ENCODE data around the gene RPTOR.

Gene RPTOR

DNA sequence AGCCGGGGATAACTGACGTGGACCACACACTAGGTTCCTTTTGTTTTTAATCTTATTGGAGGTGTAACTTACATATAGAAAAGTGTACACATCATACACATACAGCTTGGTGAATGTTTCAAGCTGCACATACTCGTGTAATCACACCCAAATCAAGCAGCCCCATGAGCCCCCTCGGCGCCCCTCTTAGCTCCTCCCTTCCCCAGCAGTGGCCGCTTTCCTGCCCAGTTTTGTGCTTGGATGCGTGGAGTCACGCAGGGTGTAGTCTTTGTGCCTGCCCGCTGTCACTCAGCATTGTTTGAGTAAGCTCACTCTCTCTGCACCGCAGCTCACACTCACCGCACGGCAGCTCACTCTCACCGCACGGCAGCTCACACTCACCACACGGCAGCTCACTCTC is 295.3 kb downstream of the RPTOR start:
- in situ Hi-C loops (cut with HindIII; ENCODE audit: low sequenced_read_pairs): no loop called here
- no peak for DNase-seq (ENCODE audit: low read depth)
- TF ChIP-seq, protein P1, sequence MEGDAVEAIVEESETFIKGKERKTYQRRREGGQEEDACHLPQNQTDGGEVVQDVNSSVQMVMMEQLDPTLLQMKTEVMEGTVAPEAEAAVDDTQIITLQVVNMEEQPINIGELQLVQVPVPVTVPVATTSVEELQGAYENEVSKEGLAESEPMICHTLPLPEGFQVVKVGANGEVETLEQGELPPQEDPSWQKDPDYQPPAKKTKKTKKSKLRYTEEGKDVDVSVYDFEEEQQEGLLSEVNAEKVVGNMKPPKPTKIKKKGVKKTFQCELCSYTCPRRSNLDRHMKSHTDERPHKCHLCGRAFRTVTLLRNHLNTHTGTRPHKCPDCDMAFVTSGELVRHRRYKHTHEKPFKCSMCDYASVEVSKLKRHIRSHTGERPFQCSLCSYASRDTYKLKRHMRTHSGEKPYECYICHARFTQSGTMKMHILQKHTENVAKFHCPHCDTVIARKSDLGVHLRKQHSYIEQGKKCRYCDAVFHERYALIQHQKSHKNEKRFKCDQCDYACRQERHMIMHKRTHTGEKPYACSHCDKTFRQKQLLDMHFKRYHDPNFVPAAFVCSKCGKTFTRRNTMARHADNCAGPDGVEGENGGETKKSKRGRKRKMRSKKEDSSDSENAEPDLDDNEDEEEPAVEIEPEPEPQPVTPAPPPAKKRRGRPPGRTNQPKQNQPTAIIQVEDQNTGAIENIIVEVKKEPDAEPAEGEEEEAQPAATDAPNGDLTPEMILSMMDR (IDR thresholded peaks at IDR 0.05; ENCODE audit: low read depth, low read length, missing control alignments): no peak
- no peak overlapping the region for H3K4me3 ChIP-seq (ENCODE audit: low read depth, low read length)

DNA sequence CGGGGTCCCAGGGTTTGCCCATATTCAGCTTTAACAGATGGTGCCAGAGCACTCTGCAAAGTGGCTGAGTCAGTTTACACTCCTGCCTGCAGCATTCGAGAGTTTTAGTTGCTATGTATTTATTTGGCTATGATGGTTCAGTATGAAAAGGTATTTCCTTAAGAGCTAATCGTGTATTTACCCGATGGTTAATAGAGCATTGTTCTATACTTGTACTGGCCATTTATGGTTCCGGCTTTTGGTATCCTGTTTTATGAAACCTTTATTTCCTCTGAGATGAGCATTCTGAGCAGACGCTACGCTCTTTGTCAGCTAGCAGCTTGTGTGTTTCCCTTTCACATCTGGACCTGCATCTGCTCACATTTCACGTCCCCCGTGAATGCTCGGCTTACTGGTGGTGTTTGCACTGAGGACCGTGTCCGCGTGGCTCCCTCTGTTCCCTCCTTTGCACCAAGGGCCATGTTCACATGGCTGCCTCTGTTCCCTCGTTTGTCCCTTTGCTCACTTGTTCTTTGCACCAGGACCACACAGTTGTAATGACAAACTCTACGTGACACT is 297.9 kb downstream of the RPTOR start:
- in situ Hi-C loops (cut with HindIII; ENCODE audit: low sequenced_read_pairs): no loop called here
- TF ChIP-seq, protein P1 (IDR thresholded peaks at IDR 0.05; ENCODE audit: low read depth, low read length, missing control alignments): no peak
- no peak overlapping the region for H3K4me3 ChIP-seq (ENCODE audit: low read depth, low read length)
- DNase-seq (ENCODE audit: low read depth): no peak

DNA sequence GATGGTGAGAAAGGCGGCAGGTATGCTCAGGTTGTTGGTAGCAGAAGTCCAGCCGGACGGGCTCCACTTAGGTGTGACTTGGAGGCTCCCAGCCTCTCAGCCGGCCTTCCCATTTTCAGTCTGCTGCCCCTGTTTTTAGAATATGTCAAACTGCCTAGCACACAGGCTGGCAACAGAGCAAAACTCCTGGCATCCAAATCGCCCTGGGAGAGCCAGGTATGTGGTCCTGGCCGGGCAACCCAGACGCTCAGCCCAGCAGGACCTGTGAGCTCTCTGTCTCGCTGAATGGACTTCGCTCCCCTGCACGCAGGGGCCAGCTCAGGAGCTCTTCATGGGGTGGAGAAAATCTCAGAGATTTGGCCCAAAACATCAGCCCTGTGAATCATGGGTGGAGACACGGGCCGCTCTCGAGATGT is 299.1 kb downstream of the RPTOR start:
- TF ChIP-seq, protein P1 (IDR thresholded peaks at IDR 0.05; ENCODE audit: low read depth, low read length, missing control alignments): no peak
- DNase-seq (ENCODE audit: low read depth): no peak
- in situ Hi-C loops (cut with HindIII; ENCODE audit: low sequenced_read_pairs): no loop called here
- H3K4me3 ChIP-seq (ENCODE audit: low read depth, low read length): no peak overlapping the region

DNA sequence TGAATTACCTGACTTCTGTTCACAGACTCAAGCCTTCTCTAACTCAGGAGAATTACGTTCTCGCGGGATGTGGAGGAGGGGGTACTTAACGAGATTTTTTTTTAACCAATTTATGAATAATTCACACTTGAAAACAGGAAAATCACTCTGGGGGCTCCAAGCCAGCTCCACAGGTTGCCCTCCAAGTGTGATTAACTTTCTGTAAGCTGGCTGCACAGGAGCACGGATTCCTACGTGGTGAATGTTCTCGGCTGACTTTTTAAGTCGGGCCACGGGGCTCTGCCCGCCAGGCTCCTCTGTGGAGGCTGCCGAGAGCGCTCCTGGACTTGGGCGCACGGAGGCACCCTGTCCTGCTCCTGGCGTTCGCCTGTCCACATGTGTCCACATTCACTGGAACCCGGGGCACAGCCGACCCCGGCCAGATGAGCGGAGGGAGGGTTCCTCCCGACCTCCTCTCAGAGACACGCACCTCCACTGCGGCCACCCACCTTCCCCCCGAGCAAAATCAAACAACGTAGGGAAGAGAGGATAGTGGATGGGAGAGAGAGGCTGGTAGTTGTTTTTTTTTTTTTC is 299.9 kb downstream of the RPTOR start:
- DNase-seq (ENCODE audit: low read depth): no peak
- in situ Hi-C loops (cut with HindIII; ENCODE audit: low sequenced_read_pairs): no loop called here
- no peak overlapping the region for H3K4me3 ChIP-seq (ENCODE audit: low read depth, low read length)
- TF ChIP-seq, protein P1 (IDR thresholded peaks at IDR 0.05; ENCODE audit: low read depth, low read length, missing control alignments): no peak

DNA sequence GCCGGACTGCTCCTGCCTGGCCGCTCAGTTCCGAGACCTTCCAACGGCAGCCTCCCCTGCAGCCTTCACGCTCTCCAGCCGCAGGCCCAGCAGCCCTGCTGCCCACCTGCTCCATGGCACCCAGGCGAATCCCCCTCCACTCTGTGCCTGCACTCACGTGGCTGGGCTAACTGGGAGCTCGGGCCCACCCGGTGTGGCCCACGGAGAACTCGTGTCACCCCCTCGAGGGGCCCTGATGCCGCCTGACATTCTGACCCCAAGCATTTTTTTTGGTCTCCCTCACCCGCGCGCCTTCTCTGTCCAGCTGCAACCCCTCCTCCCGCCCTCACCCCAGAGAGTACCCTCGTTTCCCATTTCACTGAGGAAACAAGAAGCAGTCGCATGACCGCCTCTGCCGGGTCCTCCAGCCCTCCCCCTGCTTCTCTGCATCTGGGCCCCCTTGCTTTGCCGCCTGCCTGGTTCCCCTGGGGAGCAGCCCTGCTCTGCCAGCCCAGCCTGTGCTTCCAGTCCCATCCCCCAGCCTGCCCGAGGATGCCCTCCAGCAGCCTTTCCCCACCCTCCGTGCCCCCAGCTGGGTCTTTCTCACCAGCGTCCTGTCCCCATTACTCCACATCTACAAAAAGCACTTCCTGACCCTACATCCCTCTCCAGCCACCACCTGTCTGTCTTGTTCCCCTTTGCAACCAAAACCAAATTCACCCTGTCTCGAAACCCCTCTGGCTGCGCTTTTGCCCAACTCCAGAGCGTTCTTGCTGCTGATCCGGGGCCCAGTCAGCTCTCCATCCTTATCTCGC is 300.6 kb downstream of the RPTOR start:
- no peak overlapping the region for H3K4me3 ChIP-seq (ENCODE audit: low read depth, low read length)
- in situ Hi-C loops (cut with HindIII; ENCODE audit: low sequenced_read_pairs): no loop called here
- no peak for DNase-seq (ENCODE audit: low read depth)
- TF ChIP-seq, protein P1 (IDR thresholded peaks at IDR 0.05; ENCODE audit: low read depth, low read length, missing control alignments): no peak

DNA sequence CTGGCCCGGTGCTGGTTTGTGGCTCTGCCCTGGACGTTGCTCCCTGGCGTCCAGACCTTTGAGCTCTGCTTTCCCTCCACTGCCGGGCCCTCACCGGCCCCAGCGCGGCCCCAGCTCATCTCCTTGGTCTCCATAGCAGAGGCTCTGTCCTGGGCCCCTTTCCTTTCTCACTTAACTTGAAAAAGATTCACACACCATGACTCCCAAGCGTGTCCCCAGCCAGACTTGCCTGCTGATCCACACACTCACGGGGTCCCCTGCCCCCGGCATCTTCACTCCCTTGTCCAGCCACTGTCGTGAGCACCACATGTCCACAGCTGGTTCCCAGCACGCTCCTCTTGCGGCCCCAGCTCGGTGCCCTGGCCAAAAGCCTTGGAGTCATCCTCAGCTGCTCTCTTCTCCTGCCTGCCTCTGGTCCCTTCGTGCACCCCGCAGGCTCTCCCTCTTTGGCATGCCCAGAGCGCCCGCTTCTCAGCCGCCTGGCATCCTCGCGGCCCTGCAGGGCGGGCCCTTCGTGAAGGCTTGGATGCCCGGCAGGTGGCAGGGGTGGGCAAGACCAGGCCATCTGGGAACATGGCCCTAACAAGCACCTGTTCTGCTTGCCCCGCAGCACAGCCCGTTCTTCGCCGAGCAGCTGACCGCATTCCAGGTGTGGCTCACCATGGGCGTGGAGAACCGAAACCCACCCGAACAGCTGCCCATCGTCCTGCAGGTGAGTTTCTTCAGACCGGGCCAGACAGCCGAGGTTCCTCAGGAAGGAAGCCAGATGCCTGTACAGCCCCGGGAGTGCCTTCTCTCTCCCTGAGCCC is 301.4 kb downstream of the RPTOR start:
- TF ChIP-seq, protein P1 (IDR thresholded peaks at IDR 0.05; ENCODE audit: low read depth, low read length, missing control alignments): no peak
- H3K4me3 ChIP-seq (ENCODE audit: low read depth, low read length): no peak overlapping the region
- in situ Hi-C loops (cut with HindIII; ENCODE audit: low sequenced_read_pairs): no loop called here
- DNase-seq (ENCODE audit: low read depth): no peak
